Activated CD8-positive, alpha-beta T cell treated with anti-CD3 and anti-CD28 coated beads, Interleukin-2, amount 10 ng/mL, durations not matched to agents 7 days and 5 days (primary cell): Measurements from ENCODE around the gene SLC43A1. TPM values are rescaled to one million over a fixed set of nuclear protein-coding genes. Genes with fewer than 3 reads are reported as not detected.
A peak's percentile ranks its signal among the peaks of the same experiment; 100 is the strongest.

Experiments
- ATAC-seq: fragments of 150-1000 bp; cut with Tn5 transposase; one replicate; pipeline ENCODE4 v1.10.0; 2021; ENCODE audit warnings: moderate library complexity
- CTCF ChIA-PET: fragments of 350-600 bp; sonication (Branson Sonifier 250); formaldehyde crosslinking; loops from one replicate; lab custom pipeline; 2021; ENCODE audit warnings: antibody characterized with exemption; lab: Charles Lee
- POLR2A ChIA-PET: fragments of 350-600 bp; sonication (Branson Sonifier 250); formaldehyde crosslinking; loops from one replicate; lab custom pipeline; 2021; ENCODE audit warnings: antibody characterized with exemption; lab: Charles Lee
- DNase-seq: peaks from one replicate; pipeline ENCODE4 v3.0.0-alpha.2; 2020
- H3K27ac Mint-ChIP-seq: one replicate; pipeline ENCODE4 v1.8.0; 2021; ENCODE audit warnings: mild to moderate bottlenecking, mixed read lengths
- H3K27me3 Mint-ChIP-seq: one replicate; pipeline ENCODE4 v1.8.0; 2021; ENCODE audit warnings: low read depth, mixed read lengths
- H3K36me3 Mint-ChIP-seq: one replicate; pipeline ENCODE4 v1.8.0; 2021; ENCODE audit warnings: low read depth, mixed read lengths
- H3K4me1 Mint-ChIP-seq: one replicate; pipeline ENCODE4 v1.8.0; 2021; ENCODE audit warnings: low read depth, mixed read lengths
- H3K4me3 Mint-ChIP-seq: one replicate; pipeline ENCODE4 v1.8.0; 2021; ENCODE audit warnings: mild to moderate bottlenecking, mixed read lengths
- H3K9me3 Mint-ChIP-seq: one replicate; pipeline ENCODE4 v1.8.0; 2022; ENCODE audit warnings: mixed read lengths; ENCODE audit not compliant: insufficient read depth
- total RNA-seq, 2 experiments: library from RNA; stranded (reverse); gene quantifications; one replicate each; pipeline ENCODE4 v1.2.3, GENCODE V29; 2021

SLC43A1 gene
- total RNA-seq, 2 experiments from 2014 or later: 26.4 to 28.4 TPM

GRCh38 chr11:57527056-57527631 lies 11.6 kb upstream of the SLC43A1 start:
- ATAC-seq (no peak), DNase-seq (peak; percentile 84)
- peaks cover 42% of the 10 kb centered on the region for H3K4me1 Mint-ChIP-seq
- ChIA-PET POLR2A (interaction anchor here (1.1 to 6.7 kb wide), 3 partner anchors 12 to 113 kb away, joined by 3 to 47 read pairs (median 7); partner anchors contain the start of gene SLC43A1), CTCF (interaction anchor here (0.6 to 10.9 kb wide), 45 partner anchors 9 to 274 kb away, joined by 3 to 484 read pairs (median 5); partner anchors contain the start of genes RTN4RL2, SLC43A1, SLC43A3 and SSRP1)
- no peaks in the 10 kb centered on the region for H3K27me3 Mint-ChIP-seq
- H3K9me3 Mint-ChIP-seq: no peaks in the 10 kb centered on the region
- peaks cover 35% of the 10 kb centered on the region for H3K36me3 Mint-ChIP-seq
- peak overlapping the region; percentile 54 for H3K27ac Mint-ChIP-seq
- H3K4me3 Mint-ChIP-seq: no peak overlapping the region

GRCh38 chr11:57523419-57523818 lies 7.9 kb upstream of the SLC43A1 start:
- H3K27ac Mint-ChIP-seq: no peak overlapping the region
- ChIA-PET POLR2A (no interaction called here), CTCF (interaction anchor here (2.0 to 10.9 kb wide), 2 partner anchors 28 to 66 kb away, joined by 6 to 484 read pairs; no protein-coding TSS in a partner anchor)

GRCh38 chr11:57521116-57521515 lies 5.6 kb upstream of the SLC43A1 start:
- H3K36me3 Mint-ChIP-seq: peaks cover 10% of the 10 kb centered on the region
- H3K4me3 Mint-ChIP-seq: no peak overlapping the region
- POLR2A ChIA-PET: no interaction called here
- H3K4me1 Mint-ChIP-seq: peaks cover 2% of the 10 kb centered on the region
- no peaks in the 10 kb centered on the region for H3K9me3 Mint-ChIP-seq
- no peak for DNase-seq
- no peak for ATAC-seq
- H3K27me3 Mint-ChIP-seq: no peaks in the 10 kb centered on the region
- H3K27ac Mint-ChIP-seq: no peak overlapping the region
- CTCF ChIA-PET: interaction anchor here (1.7 to 9.0 kb wide), 2 partner anchors 27 to 63 kb away, joined by 9 to 152 read pairs; no protein-coding TSS in a partner anchor

More at GRCh38 chr11:57523419-57523818, 7.9 kb upstream of the SLC43A1 start:
- DNase-seq (no peak), ATAC-seq (no peak)
- H3K9me3 Mint-ChIP-seq: no peaks in the 10 kb centered on the region
- H3K4me1 Mint-ChIP-seq: peaks cover 14% of the 10 kb centered on the region
- H3K27me3 Mint-ChIP-seq: no peaks in the 10 kb centered on the region
- H3K4me3 Mint-ChIP-seq: no peak overlapping the region
- H3K36me3 Mint-ChIP-seq: peaks cover 25% of the 10 kb centered on the region

- ChIA-PET POLR2A (interaction anchor here (0.6 to 5.0 kb wide), 2 partner anchors 11 to 25 kb away, joined by 3 to 47 read pairs; no protein-coding TSS in a partner anchor), CTCF (interaction anchor here (1.0 to 9.0 kb wide), 13 partner anchors 10 to 181 kb away, joined by 3 to 152 read pairs (median 5); partner anchors contain the start of genes SSRP1 and UBE2L6)
- no peaks in the 10 kb centered on the region for H3K27me3 Mint-ChIP-seq
- peak overlapping the region; percentile 97 for H3K4me3 Mint-ChIP-seq
- no peaks in the 10 kb centered on the region for H3K9me3 Mint-ChIP-seq
- peaks cover 5% of the 10 kb centered on the region for H3K36me3 Mint-ChIP-seq
- DNase-seq (no peak), ATAC-seq (no peak)
- peaks cover 32% of the 10 kb centered on the region for H3K4me1 Mint-ChIP-seq
- peak overlapping the region; percentile 84 for H3K27ac Mint-ChIP-seq
Observed at GRCh38 chr11:57516061-57516443, 550 bp upstream of the SLC43A1 start.

- H3K9me3 Mint-ChIP-seq: no peaks in the 10 kb centered on the region
- H3K36me3 Mint-ChIP-seq: peaks cover 7% of the 10 kb centered on the region
- ATAC-seq (peak; percentile 68), DNase-seq (peak; percentile 71)
- H3K27me3 Mint-ChIP-seq: no peaks in the 10 kb centered on the region
- ChIA-PET POLR2A (interaction anchor here (0.6 to 5.0 kb wide), 4 partner anchors 12 to 1063 kb away, joined by 3 to 47 read pairs (median 3); no protein-coding TSS in a partner anchor), CTCF (interaction anchor here (0.9 to 9.0 kb wide), 14 partner anchors 9 to 180 kb away, joined by 3 to 152 read pairs (median 4); partner anchors contain the start of genes SSRP1 and UBE2L6)
- H3K4me3 Mint-ChIP-seq: peak overlapping the region; percentile 97
- peaks cover 34% of the 10 kb centered on the region for H3K4me1 Mint-ChIP-seq
- peak overlapping the region; percentile 91 for H3K27ac Mint-ChIP-seq
Observed at GRCh38 chr11:57514538-57515331, 767 bp downstream of the SLC43A1 start.

GRCh38 chr11:57513911-57514537 lies 1.5 kb downstream of the SLC43A1 start:
- Mint-ChIP-seq H3K4me1 (peaks cover 37% of the 10 kb centered on the region), H3K9me3 (no peaks in the 10 kb centered on the region), H3K27me3 (no peaks in the 10 kb centered on the region), H3K4me3 (peak overlapping the region; percentile 97), H3K36me3 (peaks cover 8% of the 10 kb centered on the region), H3K27ac (peak overlapping the region; percentile 91)
- DNase-seq (peak; percentile 48), ATAC-seq (peak; percentile 51)
- POLR2A ChIA-PET: interaction anchor here (0.6 to 5.0 kb wide), 6 partner anchors 12 to 1064 kb away, joined by 3 to 47 read pairs (median 3); partner anchors contain the start of gene CLP1
- CTCF ChIA-PET: interaction anchor here (1.0 to 9.0 kb wide), 11 partner anchors 12 to 168 kb away, joined by 3 to 152 read pairs (median 5); partner anchors contain the start of gene UBE2L6

GRCh38 chr11:57513452-57513795 lies 2.1 kb downstream of the SLC43A1 start:
- no peak for DNase-seq
- H3K9me3 Mint-ChIP-seq: no peaks in the 10 kb centered on the region
- H3K27ac Mint-ChIP-seq: peak overlapping the region; percentile 57
- no peak for ATAC-seq
- H3K4me1 Mint-ChIP-seq: peaks cover 37% of the 10 kb centered on the region
- H3K36me3 Mint-ChIP-seq: peaks cover 8% of the 10 kb centered on the region
- no peaks in the 10 kb centered on the region for H3K27me3 Mint-ChIP-seq
- ChIA-PET CTCF (interaction anchor here (0.6 to 9.0 kb wide), 8 partner anchors 13 to 167 kb away, joined by 3 to 152 read pairs (median 4); partner anchors contain the start of gene UBE2L6), POLR2A (interaction anchor here (1.0 to 5.0 kb wide), 3 partner anchors 11 to 144 kb away, joined by 3 to 47 read pairs (median 4); partner anchors contain the start of gene CLP1)
- peak overlapping the region; percentile 97 for H3K4me3 Mint-ChIP-seq

- Mint-ChIP-seq H3K27ac (peak overlapping the region; percentile 30), H3K36me3 (peaks cover 10% of the 10 kb centered on the region), H3K4me3 (no peak overlapping the region), H3K4me1 (peaks cover 37% of the 10 kb centered on the region), H3K27me3 (no peaks in the 10 kb centered on the region), H3K9me3 (no peaks in the 10 kb centered on the region)
- ATAC-seq (no peak), DNase-seq (no peak)
- ChIA-PET POLR2A (interaction anchor here (1.6 to 5.0 kb wide), 2 partner anchors 10 to 14 kb away, joined by 4 to 47 read pairs; no protein-coding TSS in a partner anchor), CTCF (interaction anchor here (0.6 to 9.0 kb wide), 6 partner anchors 13 to 167 kb away, joined by 3 to 152 read pairs (median 25); no protein-coding TSS in a partner anchor)
Observed at GRCh38 chr11:57512646-57513451, 2.7 kb downstream of the SLC43A1 start.

GRCh38 chr11:57511741-57512430 lies 3.6 kb downstream of the SLC43A1 start:
- peaks cover 38% of the 10 kb centered on the region for H3K4me1 Mint-ChIP-seq
- POLR2A ChIA-PET: no interaction called here
- peaks cover 10% of the 10 kb centered on the region for H3K36me3 Mint-ChIP-seq
- no peak for ATAC-seq
- H3K9me3 Mint-ChIP-seq: no peaks in the 10 kb centered on the region
- CTCF ChIA-PET: interaction anchor here (0.7 to 2.0 kb wide), 6 partner anchors 15 to 54 kb away, joined by 3 to 29 read pairs (median 7); no protein-coding TSS in a partner anchor
- H3K4me3 Mint-ChIP-seq: peak overlapping the region; percentile 12
- no peaks in the 10 kb centered on the region for H3K27me3 Mint-ChIP-seq
- no peak for DNase-seq
- peak overlapping the region; percentile 30 for H3K27ac Mint-ChIP-seq
